HepG2 (cell line): ENCODE measurements around the gene POLR3E. TPM values are rescaled to one million over a fixed set of nuclear protein-coding genes. Genes with fewer than 3 reads are reported as not detected.

Experiments
- ATAC-seq: fragments of 200-7000 bp; cut with Tn5 transposase; 3 replicates; pipeline ENCODE4 v1.9.1; 2020; ENCODE audit warnings: mild to moderate bottlenecking, moderate library complexity
- BruUV-seq: library from RNA; stranded (reverse); fragments of 400-500 nt; replicated peaks from 2 replicates; lab custom pipeline; 2021; lab: Mats Ljungman, UMichigan
- CTCF ChIA-PET: fragments of 300-600 bp; formaldehyde crosslinking; extraction: SDS; loops from one replicate; lab custom pipeline; 2021; ENCODE audit warnings: low total read pairs, inconsistent platforms, low intra/inter-chr PET ratio; lab: Yijun Ruan, JAX
- POLR2A ChIA-PET: fragments of 350-600 bp; sonication (Branson Sonifier 250); formaldehyde crosslinking; loops from one replicate; lab custom pipeline; 2020; ENCODE audit warnings: antibody characterized with exemption, inconsistent platforms; lab: Yijun Ruan, JAX
- DNase-seq: peaks from one replicate; pipeline ENCODE4 v3.0.0-alpha.2; 2015; ENCODE audit warnings: low spot score
- FAIRE-seq: peaks from 3 replicates; lab custom pipeline; 2011; peaks lifted over from hg19 to GRCh38; lab: Jason Lieb, UNC
- H2AFZ ChIP-seq: one replicate; pipeline ENCODE4 v1.6.1; 2011; ENCODE audit warnings: low read length, inconsistent platforms
- H3K27ac ChIP-seq: fragments of 300-600 bp; 3 replicates; pipeline ENCODE4 v1.8.0; 2011; ENCODE audit warnings: mixed run types, mild to moderate bottlenecking, mixed read lengths, low read length, inconsistent platforms; ENCODE audit not compliant: insufficient read depth; ENCODE audit errors: extremely low read length
- H3K27me3 ChIP-seq, 2 experiments: fragments of 200-600 bp in 1 of 2; 2 replicates in 1 of 2; 3 replicates in 1 of 2; pipeline versions ENCODE4 v1.6.0 to v1.8.0; 2011; ENCODE audit warnings: low read length in 2 of 2, mild to moderate bottlenecking in 2 of 2, moderate library complexity in 2 of 2, inconsistent platforms in 1 of 2; ENCODE audit not compliant: insufficient read depth in 2 of 2, control insufficient read depth in 1 of 2
- H3K36me3 ChIP-seq, 2 experiments: fragments of 200-600 bp in 1 of 2; replicated peaks in 1 of 2; 2 replicates in 1 of 2; 3 replicates in 1 of 2; pipeline versions ENCODE4 v1.5.1 to v1.8.0; 2011; ENCODE audit warnings: low read length in 2 of 2, inconsistent platforms in 1 of 2; ENCODE audit not compliant: insufficient read depth in 2 of 2, control insufficient read depth in 1 of 2
- H3K4me1 ChIP-seq: 2 replicates; pipeline ENCODE4 v1.5.1; 2012; ENCODE audit warnings: low read length, inconsistent platforms; ENCODE audit not compliant: insufficient read depth
- H3K4me2 ChIP-seq: 2 replicates; pipeline ENCODE4 v1.6.0; 2011; ENCODE audit warnings: low read depth, low read length, inconsistent platforms
- H3K4me3 ChIP-seq, 3 experiments: fragments of 200-600 bp in 1 of 3; sonication (generic), shearing (Covaris generic) in 1 of 3; replicated peaks in 1 of 3; 2 replicates each; pipeline ENCODE4 v1.5.1; 2011 to 2016; ENCODE audit warnings: low read length in 3 of 3, inconsistent platforms in 2 of 3, low read depth in 2 of 3, mild to moderate bottlenecking in 2 of 3, control low read depth in 1 of 3, mixed read lengths in 1 of 3; ENCODE audit not compliant: insufficient read depth in 1 of 3
- H3K79me2 ChIP-seq: one replicate; pipeline ENCODE4 v1.6.1; 2011; ENCODE audit warnings: low read length, inconsistent platforms; ENCODE audit not compliant: insufficient read depth
- H3K9ac ChIP-seq: 2 replicates; pipeline ENCODE4 v1.6.0; 2011; ENCODE audit warnings: mild to moderate bottlenecking, low read depth, low read length, inconsistent platforms; ENCODE audit not compliant: insufficient read depth
- H3K9me3 ChIP-seq: 2 replicates; pipeline ENCODE4 v1.5.1; 2012; ENCODE audit warnings: mild to moderate bottlenecking, low read length
- H4K20me1 ChIP-seq: 2 replicates; pipeline ENCODE4 v1.6.0; 2011; ENCODE audit warnings: inconsistent platforms, mild to moderate bottlenecking, low read length, moderate library complexity; ENCODE audit not compliant: insufficient read depth
- AGO2 ChIP-seq: fragments of 200-400 bp; formaldehyde crosslinking; optimal IDR thresholded peaks from 2 replicates; pipeline ENCODE3; 2017; ENCODE audit warnings: mild to moderate bottlenecking, low read depth, low read length, moderate library complexity
- DZIP1 ChIP-seq: sonication (generic); formaldehyde crosslinking; IDR thresholded peaks from 2 replicates; pipeline ENCODE4 v1.5.0; 2020; ENCODE audit warnings: mild to moderate bottlenecking, missing genetic modification reagents
- MIER2 ChIP-seq: IDR thresholded peaks from 2 replicates; pipeline ENCODE4 v1.6.1; 2016; ENCODE audit warnings: missing biosample characterization, missing genetic modification reagents
- NRL ChIP-seq: sonication (generic); formaldehyde crosslinking; IDR thresholded peaks from 2 replicates; pipeline ENCODE4 v1.5.0; 2020; ENCODE audit warnings: missing genetic modification reagents, mild to moderate bottlenecking, moderate library complexity, borderline replicate concordance
- RBM22 ChIP-seq: fragments of 200-400 bp; formaldehyde crosslinking; optimal IDR thresholded peaks from 2 replicates; pipeline ENCODE3; 2017; ENCODE audit warnings: mild to moderate bottlenecking, low read length, moderate library complexity
- THAP9 ChIP-seq: sonication (generic); formaldehyde crosslinking; IDR thresholded peaks from 2 replicates; pipeline ENCODE4; 2020; ENCODE audit warnings: missing genetic modification reagents, mild to moderate bottlenecking, borderline replicate concordance
- YY1 ChIP-seq: IDR thresholded peaks from 2 replicates; pipeline ENCODE4 v1.6.1; 2011; ENCODE audit warnings: low read length, low read depth, moderate library complexity, mild to moderate bottlenecking; ENCODE audit not compliant: insufficient read depth, insufficient replicate concordance
- ZFP91 ChIP-seq: sonication (generic); formaldehyde crosslinking; IDR thresholded peaks from 2 replicates; pipeline ENCODE4 v1.9.0; 2022; ENCODE audit warnings: missing genetic modification reagents, mild to moderate bottlenecking, borderline replicate concordance
- ZNF891 ChIP-seq: sonication (generic); formaldehyde crosslinking; IDR thresholded peaks from 2 replicates; pipeline ENCODE4 v1.5.0; 2020; ENCODE audit warnings: mild to moderate bottlenecking, missing genetic modification reagents
- WGBS: methylation state at CpG from one replicate; pipeline ENCODE4 v1.1.6; 2017; ENCODE audit warnings: low lambda C conversion rate; 5-methylcytosine and 5-hydroxymethylcytosine counted together
- in situ Hi-C: cut with HindIII; loops from 2 replicates; pipeline ENCODE4 v1.10.0; 2017; ENCODE audit warnings: low pct_unique_long_range_greater_than_20kb; ENCODE audit not compliant: extremely low pct_ligation_motif_present
- intact Hi-C: fragments of 100-400 bp; cut with micrococcal nuclease; formaldehyde crosslinking; loops from one replicate; pipeline ENCODE4 v1.10.0; 2022; ENCODE audit not compliant: unreplicated experiment
- polyA plus RNA-seq, 8 experiments: library from polyadenylated mRNA; depleted of rRNA in 3 of 8; stranded (reverse) in 7 of 8; unstranded in 1 of 8; fragments of >200 nt; fragmentation: Illumina TruSeq in 4 of 8; extraction: Trizol in 4 of 8; gene quantifications; 2 replicates each; pipeline versions ENCODE4 v1.2.1 to v1.2.3, GENCODE V29; 2011 to 2016; ENCODE audit warnings: low read depth in 4 of 8, missing spikeins in 1 of 8, mixed read lengths in 1 of 8; ENCODE audit not compliant: insufficient read depth in 1 of 8
- total RNA-seq, 5 experiments: library from RNA; depleted of rRNA; stranded (reverse); fragments of >200 nt; fragmentation: Illumina TruSeq; extraction: Trizol; gene quantifications; 2 replicates each; pipeline ENCODE4 v1.2.3, GENCODE V29; 2016; ENCODE audit warnings: low read depth in 1 of 5

The POLR3E gene
- total and polyA plus RNA-seq, 2 of the 13 experiments (the other 11 are each of a cell fraction or from before 2014, with no cell fraction given) = 135 to 262 TPM

GRCh38 chr16:22307838-22308237, 10.6 kb downstream of the POLR3E start:
- no peak overlapping the region for H2AFZ ChIP-seq
- H3K4me3 ChIP-seq = no peak overlapping the region
- 0 out of 3 replicates have a peak, but pooled peaks have one; percentile 3 for ATAC-seq
- POLR2A ChIA-PET = interaction anchor here (1.4 kb wide), 1 partner anchor 10 kb away, joined by 3 read pairs; the partner anchor contains the start of gene POLR3E
- CTCF ChIA-PET = no interaction called here
- 99% methylated on average over 10 of the region's 10 CpGs for WGBS
- BruUV-seq = no TSS peak
- TF ChIP-seq ZNF891 (CRISPR knock-in tag) (0 out of 2 replicates have a peak, but pooled peaks have one; percentile 25), ZFP91 (CRISPR knock-in tag) (0 out of 2 replicates have a peak, but pooled peaks have one; percentile 14), NRL (0 out of 2 replicates have a peak, but pooled peaks have one; percentile 46), MIER2 (CRISPR knock-in tag) (no peak), THAP9 (CRISPR knock-in tag) (0 out of 2 replicates have a peak, but pooled peaks have one; percentile 7), DZIP1 (CRISPR knock-in tag) (0 out of 2 replicates have a peak, but pooled peaks have one; percentile 7), AGO2 (peak; percentile 67), YY1 (no peak), RBM22 (peak; percentile 33)
- FAIRE-seq = no peak
- H3K27me3 ChIP-seq = no peaks in the 10 kb centered on the region
- no peak overlapping the region for H3K9ac ChIP-seq
- peaks cover 12% of the 10 kb centered on the region for H3K79me2 ChIP-seq
- no peak for DNase-seq
- H3K27ac ChIP-seq = no peak overlapping the region
- in situ Hi-C loops = no loop called here
- H3K9me3 ChIP-seq = no peaks in the 10 kb centered on the region
- intact Hi-C loops = no loop called here
- no peak overlapping the region for H3K4me2 ChIP-seq
- peaks cover 20% of the 10 kb centered on the region; the same call in 1 of the 2 replicates for H4K20me1 ChIP-seq
- H3K4me1 ChIP-seq = no peaks in the 10 kb centered on the region
- peaks cover 64 to 89% of the 10 kb centered on the region in 2 experiments for H3K36me3 ChIP-seq
